ENCODE results near the gene MRGPRF.

- no peak for TF ChIP-seq EZH2 (IDR thresholded peaks at IDR 0.05; ENCODE audit: borderline replicate concordance, low read length)
- no peak for TF ChIP-seq CTCF (conservative IDR thresholded peaks at IDR 0.05 in 1 of 2, IDR thresholded peaks at IDR 0.05 in 1 of 2; ENCODE audit: extremely low read depth in 1 of 2, insufficient read depth in 1 of 2, low read depth in 1 of 2, low read length in 2 of 2)
Observed at GRCh38 chr11:69048031-69048693, 35.1 kb upstream of the MRGPRF start.
